ENCODE results near the gene KIAA1586.
A peak's percentile ranks its signal among the peaks of the same experiment; 100 is the strongest.

KIAA1586 gene

GRCh38 chr6:57069228-57069627, 22.7 kb downstream of the KIAA1586 start:
- no peak overlapping the region for H3K27ac ChIP-seq (ENCODE audit: low read depth, low read length)
- H3K4me2 ChIP-seq (ENCODE audit: low read length), result no peak overlapping the region
- no peak overlapping the region for H3K9ac ChIP-seq (ENCODE audit: low read length)
- no peak overlapping the region for H3K4me3 ChIP-seq (ENCODE audit: low read length)
- H3K27me3 ChIP-seq (ENCODE audit: insufficient read depth, low read length, poor library complexity), result no peaks in the 10 kb centered on the region
- no peak for DNase-seq
- H4K5ac ChIP-seq (ENCODE audit: low read length), result no peak overlapping the region
- WGBS (ENCODE audit: extremely low coverage, insufficient coverage, low lambda C conversion rate), result no CpG with 5 or more reads among the region's 4 CpGs
- no peak overlapping the region for H4K8ac ChIP-seq (ENCODE audit: low read depth, low read length)
- no peak overlapping the region for H3K56ac ChIP-seq (ENCODE audit: low read length)
- H3K4ac ChIP-seq (ENCODE audit: low read depth, low read length), result no peak overlapping the region
- no peak overlapping the region for H2BK120ac ChIP-seq (ENCODE audit: low read depth, low read length)
- no peaks in the 10 kb centered on the region for H3K4me1 ChIP-seq (ENCODE audit: control insufficient read depth, low read depth, low read length)
- H3K79me1 ChIP-seq (ENCODE audit: low read length), result no peaks in the 10 kb centered on the region
- H3K18ac ChIP-seq (ENCODE audit: low read length), result no peak overlapping the region
- H3K23ac ChIP-seq (ENCODE audit: low read length), result no peak overlapping the region
- no peak overlapping the region for H2BK5ac ChIP-seq (ENCODE audit: low read length)
- no peaks in the 10 kb centered on the region for H3K36me3 ChIP-seq (ENCODE audit: control insufficient read depth, insufficient read depth, low read length)
- no peak overlapping the region for H2BK15ac ChIP-seq (replicated peaks; ENCODE audit: low read depth)
- H2AK5ac ChIP-seq (ENCODE audit: low read length), result no peak overlapping the region
- H3K79me2 ChIP-seq (ENCODE audit: control insufficient read depth, insufficient read depth, low read length), result no peaks in the 10 kb centered on the region

GRCh38 chr6:57069920-57070331, 23.4 kb downstream of the KIAA1586 start:
- peak; percentile 45 for DNase-seq
- H3K18ac ChIP-seq (ENCODE audit: low read length), result no peak overlapping the region
- H3K56ac ChIP-seq (ENCODE audit: low read length), result no peak overlapping the region
- no peaks in the 10 kb centered on the region for H3K27me3 ChIP-seq (ENCODE audit: insufficient read depth, low read length, poor library complexity)
- H3K79me2 ChIP-seq (ENCODE audit: control insufficient read depth, insufficient read depth, low read length), result no peaks in the 10 kb centered on the region
- H3K4me3 ChIP-seq (ENCODE audit: low read length), result no peak overlapping the region
- no peak overlapping the region for H2BK15ac ChIP-seq (replicated peaks; ENCODE audit: low read depth)
- no peak overlapping the region for H2BK120ac ChIP-seq (ENCODE audit: low read depth, low read length)
- no peak overlapping the region for H3K27ac ChIP-seq (ENCODE audit: low read depth, low read length)
- no peak overlapping the region for H3K4ac ChIP-seq (ENCODE audit: low read depth, low read length)
- no CpG with 5 or more reads among the region's 9 CpGs for WGBS (ENCODE audit: extremely low coverage, insufficient coverage, low lambda C conversion rate)
- H3K23ac ChIP-seq (ENCODE audit: low read length), result no peak overlapping the region
- no peaks in the 10 kb centered on the region for H3K79me1 ChIP-seq (ENCODE audit: low read length)
- H3K4me2 ChIP-seq (ENCODE audit: low read length), result no peak overlapping the region
- H3K9ac ChIP-seq (ENCODE audit: low read length), result no peak overlapping the region
- no peak overlapping the region for H2AK5ac ChIP-seq (ENCODE audit: low read length)
- H4K5ac ChIP-seq (ENCODE audit: low read length), result no peak overlapping the region
- no peak overlapping the region for H2BK5ac ChIP-seq (ENCODE audit: low read length)
- no peaks in the 10 kb centered on the region for H3K4me1 ChIP-seq (ENCODE audit: control insufficient read depth, low read depth, low read length)
- H4K8ac ChIP-seq (ENCODE audit: low read depth, low read length), result no peak overlapping the region
- no peaks in the 10 kb centered on the region for H3K36me3 ChIP-seq (ENCODE audit: control insufficient read depth, insufficient read depth, low read length)

GRCh38 chr6:57072108-57072507, 25.6 kb downstream of the KIAA1586 start:
- WGBS (ENCODE audit: extremely low coverage, insufficient coverage, low lambda C conversion rate), result no CpG with 5 or more reads among the region's 3 CpGs
- no peak overlapping the region for H2BK5ac ChIP-seq (ENCODE audit: low read length)
- H3K23ac ChIP-seq (ENCODE audit: low read length), result no peak overlapping the region
- no peaks in the 10 kb centered on the region for H3K79me1 ChIP-seq (ENCODE audit: low read length)
- H3K27ac ChIP-seq (ENCODE audit: low read depth, low read length), result no peak overlapping the region
- no peak overlapping the region for H2BK15ac ChIP-seq (replicated peaks; ENCODE audit: low read depth)
- no peaks in the 10 kb centered on the region for H3K27me3 ChIP-seq (ENCODE audit: insufficient read depth, low read length, poor library complexity)
- no peaks in the 10 kb centered on the region for H3K36me3 ChIP-seq (ENCODE audit: control insufficient read depth, insufficient read depth, low read length)
- H3K56ac ChIP-seq (ENCODE audit: low read length), result no peak overlapping the region
- no peak overlapping the region for H3K4me2 ChIP-seq (ENCODE audit: low read length)
- no peak overlapping the region for H2AK5ac ChIP-seq (ENCODE audit: low read length)
- no peak for DNase-seq
- no peak overlapping the region for H3K18ac ChIP-seq (ENCODE audit: low read length)
- no peaks in the 10 kb centered on the region for H3K79me2 ChIP-seq (ENCODE audit: control insufficient read depth, insufficient read depth, low read length)
- H3K4ac ChIP-seq (ENCODE audit: low read depth, low read length), result no peak overlapping the region
- H2BK120ac ChIP-seq (ENCODE audit: low read depth, low read length), result no peak overlapping the region
- no peak overlapping the region for H3K4me3 ChIP-seq (ENCODE audit: low read length)
- H3K4me1 ChIP-seq (ENCODE audit: control insufficient read depth, low read depth, low read length), result no peaks in the 10 kb centered on the region
- H4K8ac ChIP-seq (ENCODE audit: low read depth, low read length), result no peak overlapping the region
- H4K5ac ChIP-seq (ENCODE audit: low read length), result no peak overlapping the region
- no peak overlapping the region for H3K9ac ChIP-seq (ENCODE audit: low read length)

- H4K5ac ChIP-seq (ENCODE audit: low read length), result no peak overlapping the region
These were observed 27.9 kb downstream of the KIAA1586 start for GRCh38 chr6:57074383-57074782.

GRCh38 chr6:57075092-57075491, 28.6 kb downstream of the KIAA1586 start:
- H3K27me3 ChIP-seq (ENCODE audit: insufficient read depth, low read length, poor library complexity), result no peaks in the 10 kb centered on the region
- no peak overlapping the region for H2AK5ac ChIP-seq (ENCODE audit: low read length)
- no peak for DNase-seq
- no peak overlapping the region for H3K56ac ChIP-seq (ENCODE audit: low read length)
- H4K5ac ChIP-seq (ENCODE audit: low read length), result no peak overlapping the region
- H3K4me1 ChIP-seq (ENCODE audit: control insufficient read depth, low read depth, low read length), result no peaks in the 10 kb centered on the region
- H3K9ac ChIP-seq (ENCODE audit: low read length), result no peak overlapping the region
- no peak overlapping the region for H3K23ac ChIP-seq (ENCODE audit: low read length)
- no peak overlapping the region for H3K27ac ChIP-seq (ENCODE audit: low read depth, low read length)
- no peaks in the 10 kb centered on the region for H3K79me1 ChIP-seq (ENCODE audit: low read length)
- H3K79me2 ChIP-seq (ENCODE audit: control insufficient read depth, insufficient read depth, low read length), result no peaks in the 10 kb centered on the region
- no peak overlapping the region for H2BK120ac ChIP-seq (ENCODE audit: low read depth, low read length)
- H4K8ac ChIP-seq (ENCODE audit: low read depth, low read length), result no peak overlapping the region
- no peaks in the 10 kb centered on the region for H3K36me3 ChIP-seq (ENCODE audit: control insufficient read depth, insufficient read depth, low read length)
- no peak overlapping the region for H3K18ac ChIP-seq (ENCODE audit: low read length)
- H3K4me2 ChIP-seq (ENCODE audit: low read length), result no peak overlapping the region
- no peak overlapping the region for H2BK5ac ChIP-seq (ENCODE audit: low read length)
- no peak overlapping the region for H3K4me3 ChIP-seq (ENCODE audit: low read length)
- H3K4ac ChIP-seq (ENCODE audit: low read depth, low read length), result no peak overlapping the region
- no peak overlapping the region for H2BK15ac ChIP-seq (replicated peaks; ENCODE audit: low read depth)

More at GRCh38 chr6:57074383-57074782, 27.9 kb downstream of the KIAA1586 start:
- Histone ChIP-seq H3K27me3 (ENCODE audit: insufficient read depth, low read length, poor library complexity) (no peaks in the 10 kb centered on the region), H2AK5ac (ENCODE audit: low read length) (no peak overlapping the region), H3K79me1 (ENCODE audit: low read length) (no peaks in the 10 kb centered on the region), H3K79me2 (ENCODE audit: control insufficient read depth, insufficient read depth, low read length) (no peaks in the 10 kb centered on the region), H3K27ac (ENCODE audit: low read depth, low read length) (no peak overlapping the region), H2BK120ac (ENCODE audit: low read depth, low read length) (no peak overlapping the region), H3K4me3 (ENCODE audit: low read length) (no peak overlapping the region), H3K56ac (ENCODE audit: low read length) (no peak overlapping the region), H3K9ac (ENCODE audit: low read length) (no peak overlapping the region), H3K18ac (ENCODE audit: low read length) (no peak overlapping the region), H2BK5ac (ENCODE audit: low read length) (no peak overlapping the region), H2BK15ac (replicated peaks; ENCODE audit: low read depth) (no peak overlapping the region), H3K4ac (ENCODE audit: low read depth, low read length) (no peak overlapping the region), H4K8ac (ENCODE audit: low read depth, low read length) (no peak overlapping the region), H3K36me3 (ENCODE audit: control insufficient read depth, insufficient read depth, low read length) (no peaks in the 10 kb centered on the region), H3K4me2 (ENCODE audit: low read length) (no peak overlapping the region), H3K23ac (ENCODE audit: low read length) (no peak overlapping the region), H3K4me1 (ENCODE audit: control insufficient read depth, low read depth, low read length) (no peaks in the 10 kb centered on the region)
- no peak for DNase-seq
- no CpG with 5 or more reads among the region's 8 CpGs for WGBS (ENCODE audit: extremely low coverage, insufficient coverage, low lambda C conversion rate)

GRCh38 chr6:57078531-57079207, 32.2 kb downstream of the KIAA1586 start:
- Histone ChIP-seq H2AK5ac (ENCODE audit: low read length) (no peak overlapping the region), H3K18ac (ENCODE audit: low read length) (no peak overlapping the region), H3K79me2 (ENCODE audit: control insufficient read depth, insufficient read depth, low read length) (no peaks in the 10 kb centered on the region), H3K27ac (ENCODE audit: low read depth, low read length) (no peak overlapping the region), H4K5ac (ENCODE audit: low read length) (no peak overlapping the region), H3K79me1 (ENCODE audit: low read length) (no peaks in the 10 kb centered on the region), H2BK15ac (replicated peaks; ENCODE audit: low read depth) (no peak overlapping the region), H2BK120ac (ENCODE audit: low read depth, low read length) (no peak overlapping the region), H2BK5ac (ENCODE audit: low read length) (no peak overlapping the region), H3K23ac (ENCODE audit: low read length) (no peak overlapping the region), H3K9ac (ENCODE audit: low read length) (no peak overlapping the region), H3K4ac (ENCODE audit: low read depth, low read length) (no peak overlapping the region), H3K4me3 (ENCODE audit: low read length) (no peak overlapping the region), H3K27me3 (ENCODE audit: insufficient read depth, low read length, poor library complexity) (no peaks in the 10 kb centered on the region), H3K4me1 (ENCODE audit: control insufficient read depth, low read depth, low read length) (peaks cover 3% of the 10 kb centered on the region), H3K56ac (ENCODE audit: low read length) (no peak overlapping the region), H4K8ac (ENCODE audit: low read depth, low read length) (no peak overlapping the region), H3K36me3 (ENCODE audit: control insufficient read depth, insufficient read depth, low read length) (no peaks in the 10 kb centered on the region), H3K4me2 (ENCODE audit: low read length) (no peak overlapping the region)
- no CpG with 5 or more reads among the region's 1 CpG for whole genome bisulfite sequencing (ENCODE audit: extremely low coverage, insufficient coverage, low lambda C conversion rate)
- DNase-seq, result no peak

Measured in mesendoderm (in vitro differentiated cells).